HuH-7.5 (cell line): ENCODE data around the gene PCSK6.

Experiments
- DNase-seq: peaks from one replicate; pipeline ENCODE4 v3.0.0; 2011; ENCODE audit warnings: low spot score

PCSK6 gene

DNA sequence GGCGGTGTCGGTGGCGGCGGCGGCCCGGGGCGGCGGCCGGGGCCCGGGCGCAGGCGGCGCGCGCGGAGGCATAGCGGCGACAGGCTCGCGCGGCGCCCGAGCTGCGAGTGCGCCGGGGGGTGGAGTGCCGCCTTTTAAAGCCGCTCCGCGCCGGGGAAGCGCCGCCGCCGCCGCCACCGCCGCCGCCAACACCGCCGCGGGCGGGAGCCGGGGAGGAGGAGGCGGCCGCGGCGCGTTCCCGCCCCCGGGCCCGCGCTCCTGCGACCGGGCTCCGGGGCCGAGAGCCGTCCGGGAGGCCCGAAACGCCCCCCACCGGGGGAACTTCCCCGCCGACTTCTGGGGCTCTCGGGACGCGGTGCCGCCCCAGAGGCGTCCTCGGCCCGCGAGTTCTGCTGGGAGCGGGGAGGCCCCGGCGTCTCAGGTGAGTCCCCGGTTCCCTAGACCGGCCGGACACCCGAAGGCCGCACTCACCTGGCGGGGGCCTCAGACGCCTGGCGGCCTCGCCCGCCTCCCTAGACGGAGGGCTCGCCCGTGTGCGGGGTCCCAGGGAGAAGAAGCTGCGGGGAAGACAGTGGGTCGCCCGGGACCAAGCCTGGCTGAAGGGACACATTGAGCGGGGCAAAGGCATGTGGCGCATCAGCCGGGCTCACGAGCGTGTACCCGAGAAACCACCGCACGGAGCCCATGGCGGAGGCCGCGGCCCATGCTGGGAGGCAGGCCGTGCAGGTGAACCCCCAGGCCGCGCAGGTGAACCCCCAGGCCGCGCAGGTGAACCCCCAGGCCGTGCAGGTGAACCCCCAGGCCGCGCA, at the start of gene PCSK6:
Gene PCSK6 (minus strand): TSS at position 109 of the 809 bp plus-strand sequence. CDS start 37 bp downstream, at position 72.
- DNase-seq = peak; percentile 93

DNA sequence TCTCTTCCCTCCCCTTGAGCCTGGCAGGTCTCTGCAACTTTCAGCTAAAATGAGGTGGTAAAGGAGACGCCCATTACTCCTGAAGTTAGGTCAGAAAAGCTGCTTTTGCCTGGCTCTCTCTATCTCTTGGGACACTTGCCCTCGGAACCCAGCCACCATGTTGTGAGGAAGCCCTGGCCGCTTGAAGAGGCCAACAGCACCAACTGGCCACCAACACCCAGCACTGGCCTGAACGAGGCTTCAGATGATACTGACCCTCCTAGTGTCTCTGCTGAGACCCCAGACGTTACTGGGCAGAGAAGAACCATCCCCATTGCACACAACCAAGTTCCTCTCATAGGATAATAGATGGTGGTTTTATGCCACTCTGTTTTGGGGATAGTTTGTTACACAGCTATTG, 49.5 kb upstream of the PCSK6 start:
- DNase-seq = no peak

GRCh38 chr15:101538177-101538576, 48.7 kb upstream of the PCSK6 start:
- DNase-seq = no peak

- no peak for DNase-seq
These were observed 48.1 kb upstream of the PCSK6 start for GRCh38 chr15:101537483-101538080.

DNA sequence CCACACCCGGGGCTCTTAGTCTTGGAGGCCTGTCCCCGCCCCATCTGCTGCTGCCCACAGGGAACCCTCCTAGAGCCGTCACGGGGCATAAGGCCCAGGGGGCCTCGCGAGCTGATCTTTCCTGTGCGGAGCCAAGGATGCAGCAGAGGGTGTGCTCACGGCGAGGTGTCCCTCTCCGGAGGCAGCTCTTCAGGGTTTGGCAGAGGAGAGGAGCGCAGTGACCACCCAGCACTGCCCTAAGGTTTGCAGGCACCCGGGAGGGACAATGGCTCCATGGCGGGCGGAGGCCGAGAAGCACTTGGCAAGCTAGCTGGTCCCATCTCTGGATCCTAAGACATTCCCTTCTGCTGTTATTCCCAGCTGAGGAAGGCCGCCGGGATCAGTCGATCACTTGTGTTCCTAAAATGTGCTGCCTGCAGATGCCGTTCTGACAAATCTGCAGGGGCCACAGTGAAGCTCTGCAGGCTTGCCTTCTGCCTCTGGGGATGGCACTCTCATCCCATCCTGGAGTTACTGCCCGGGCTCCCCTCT, 47.4 kb upstream of the PCSK6 start:
- DNase-seq = no peak

DNA sequence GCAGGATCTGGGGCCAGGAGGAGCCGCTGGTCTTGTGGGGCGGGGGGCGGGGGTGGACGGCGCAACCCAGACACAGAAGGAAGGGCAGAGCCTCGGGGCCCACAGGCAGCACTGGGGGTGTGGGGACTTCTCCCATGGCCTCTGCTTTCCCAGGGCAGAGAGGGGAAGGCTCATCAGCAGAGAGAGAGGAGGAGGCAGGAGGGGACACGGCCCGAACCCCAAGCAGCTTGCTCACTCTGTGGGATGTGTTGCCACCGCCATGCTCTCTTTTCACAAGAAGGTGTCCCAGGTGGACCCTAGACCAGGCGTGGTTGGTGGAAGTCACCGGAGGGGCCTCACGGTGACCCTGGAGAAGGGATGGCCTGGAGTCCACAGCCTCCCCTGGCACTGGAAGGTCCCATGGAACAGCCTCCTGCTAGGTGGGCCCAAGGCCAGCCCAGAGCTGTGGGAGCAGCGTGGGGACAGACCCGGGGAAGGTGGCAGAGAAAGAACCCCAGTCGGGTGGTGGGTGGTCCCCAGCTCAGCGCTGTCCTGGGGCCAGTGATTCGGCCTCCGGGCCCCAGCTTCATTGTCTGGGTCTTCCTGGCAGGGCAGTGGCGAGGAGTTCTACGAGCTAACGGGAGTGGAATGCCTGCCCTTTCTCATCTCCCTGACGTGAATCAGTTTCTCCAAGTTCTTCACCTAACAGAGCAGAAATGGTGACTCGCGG, 46.8 kb upstream of the PCSK6 start:
- DNase-seq = peak; percentile 6

- peak; percentile 15 for DNase-seq
These were observed 45.8 kb upstream of the PCSK6 start for GRCh38 chr15:101535170-101535902.

DNA sequence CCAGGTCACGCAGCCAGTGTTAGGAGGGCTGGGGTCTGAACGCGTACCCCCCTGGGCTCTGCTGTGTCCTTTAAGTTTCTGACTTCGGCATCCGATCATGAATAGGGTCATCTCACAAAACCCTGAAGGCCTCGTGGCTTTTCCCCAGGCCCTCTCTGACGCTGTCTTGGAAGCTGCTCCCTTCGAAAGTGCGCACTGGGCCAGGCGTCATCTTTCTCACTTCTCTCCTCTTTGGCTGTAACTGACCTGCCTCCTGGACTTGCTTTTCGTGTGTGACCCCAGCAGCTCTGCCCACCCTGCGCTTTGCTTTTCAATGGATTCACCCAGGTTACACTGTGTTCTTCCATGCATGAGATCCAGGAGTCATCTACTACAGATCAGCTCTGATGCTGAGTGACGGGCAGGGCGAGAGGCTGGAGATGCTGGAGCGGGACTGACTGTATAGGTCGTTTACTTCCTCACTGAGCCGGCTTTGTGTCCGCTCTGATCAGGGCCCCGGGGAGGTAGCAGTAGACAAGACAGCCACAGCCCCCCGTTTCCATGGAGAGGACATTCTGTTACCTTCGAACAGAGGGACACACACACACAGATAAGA, 45.0 kb upstream of the PCSK6 start:
- peak; percentile 9 for DNase-seq

GRCh38 chr15:101533371-101534140, 44.0 kb upstream of the PCSK6 start:
- peak; percentile 5 for DNase-seq

- peak; percentile 4 for DNase-seq
These were observed 43.4 kb upstream of the PCSK6 start for GRCh38 chr15:101532865-101533264.

- DNase-seq = peak; percentile 9
These were observed 41.7 kb upstream of the PCSK6 start for GRCh38 chr15:101531170-101531569.

DNA sequence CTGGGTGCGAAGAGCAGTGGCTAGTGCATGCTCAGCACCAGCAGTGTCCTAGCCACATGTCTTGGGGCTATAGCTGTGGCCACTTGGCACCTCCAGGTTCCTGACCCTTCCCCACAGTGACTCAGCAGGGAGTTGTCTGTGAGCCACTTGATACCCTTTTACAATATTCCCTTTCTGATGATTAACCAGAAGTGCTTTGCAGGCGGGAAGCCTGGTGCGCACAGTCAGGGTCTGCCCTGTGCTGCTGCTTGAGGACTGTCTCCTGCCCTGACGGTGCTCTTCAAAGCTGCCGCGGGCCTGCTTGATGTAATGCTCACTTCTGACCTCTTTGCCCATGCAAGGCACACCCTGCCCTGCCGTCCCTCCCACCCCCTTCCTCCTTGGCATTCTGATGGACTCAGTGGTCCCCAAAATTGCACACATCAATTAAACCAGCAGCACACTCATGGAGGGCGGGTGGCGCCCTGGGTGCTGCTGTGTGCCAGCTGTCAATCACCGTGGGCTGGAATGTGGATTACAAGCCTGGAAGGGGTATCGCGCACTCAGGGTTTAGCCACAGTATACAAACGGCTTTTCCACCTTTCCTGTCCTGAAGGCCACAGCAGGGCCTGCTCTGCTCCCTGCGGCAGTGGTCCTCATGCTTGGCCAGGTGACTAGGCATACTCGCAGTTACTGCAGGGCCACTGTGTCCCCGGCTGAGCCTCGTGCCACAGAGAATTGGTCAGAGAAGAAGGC, 40.9 kb upstream of the PCSK6 start:
- DNase-seq = peak; percentile 6

DNA sequence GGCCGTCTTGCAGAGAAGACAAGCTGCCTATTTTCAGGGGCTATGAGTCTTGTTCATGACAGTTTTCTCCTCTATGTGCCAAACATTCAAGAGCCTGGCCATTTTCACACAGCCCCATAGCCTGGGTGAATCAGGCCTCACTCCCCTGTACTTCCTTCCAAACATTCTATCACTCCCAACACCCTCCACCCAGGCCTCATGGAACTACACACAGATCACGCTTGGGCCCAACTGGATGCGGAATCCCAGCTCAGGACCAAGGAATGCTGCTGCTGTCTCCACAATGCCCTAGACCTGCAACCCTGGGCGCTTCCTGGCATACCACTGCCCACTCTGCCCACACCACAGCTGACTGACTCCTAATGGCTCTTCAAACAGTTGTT, 39.4 kb upstream of the PCSK6 start:
- no peak for DNase-seq

- peak; percentile 80 for DNase-seq
These were observed 38.8 kb upstream of the PCSK6 start for GRCh38 chr15:101528108-101528916.

DNA sequence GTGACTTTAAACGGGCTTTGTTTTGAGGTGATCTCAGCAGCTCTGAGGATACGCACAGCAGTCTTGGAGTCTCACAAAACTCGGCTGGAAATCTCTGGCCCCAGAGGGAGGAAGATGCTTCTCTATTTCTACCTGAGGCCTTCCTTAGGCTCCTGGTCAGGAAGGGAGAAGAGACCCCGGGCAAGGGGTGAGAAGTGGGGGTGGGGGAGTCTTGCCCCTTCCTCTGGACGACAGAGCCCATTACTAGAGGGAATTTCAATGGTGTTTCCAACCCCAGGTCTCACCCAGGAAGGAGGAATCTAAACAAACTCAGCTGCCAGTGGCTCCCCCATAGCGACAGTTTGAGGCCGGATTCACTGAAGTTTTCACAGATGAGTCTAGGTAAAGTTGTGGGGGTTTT, 37.4 kb upstream of the PCSK6 start:
- no peak for DNase-seq

DNA sequence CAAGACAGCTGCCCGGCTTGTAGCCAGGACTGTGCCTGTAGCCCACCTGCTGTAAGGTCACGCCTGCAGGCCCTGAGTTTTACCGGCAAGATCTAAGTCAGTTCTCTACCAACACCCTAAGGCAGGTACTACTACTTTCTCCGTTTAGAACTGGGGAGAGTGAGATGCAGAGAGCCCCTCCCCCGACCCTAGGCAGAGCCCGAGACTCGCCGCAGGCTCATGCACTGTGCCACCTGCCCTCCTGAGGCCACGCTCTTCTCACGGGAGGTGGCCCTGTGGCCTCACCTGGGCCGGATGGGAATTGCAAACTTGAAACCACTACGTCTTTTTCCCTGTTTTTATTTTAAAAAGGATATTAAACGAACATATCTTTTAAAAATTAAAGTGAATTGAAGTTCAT, 36.9 kb upstream of the PCSK6 start:
- no peak for DNase-seq

GRCh38 chr15:101526021-101526420, 36.5 kb upstream of the PCSK6 start:
- no peak for DNase-seq

DNA sequence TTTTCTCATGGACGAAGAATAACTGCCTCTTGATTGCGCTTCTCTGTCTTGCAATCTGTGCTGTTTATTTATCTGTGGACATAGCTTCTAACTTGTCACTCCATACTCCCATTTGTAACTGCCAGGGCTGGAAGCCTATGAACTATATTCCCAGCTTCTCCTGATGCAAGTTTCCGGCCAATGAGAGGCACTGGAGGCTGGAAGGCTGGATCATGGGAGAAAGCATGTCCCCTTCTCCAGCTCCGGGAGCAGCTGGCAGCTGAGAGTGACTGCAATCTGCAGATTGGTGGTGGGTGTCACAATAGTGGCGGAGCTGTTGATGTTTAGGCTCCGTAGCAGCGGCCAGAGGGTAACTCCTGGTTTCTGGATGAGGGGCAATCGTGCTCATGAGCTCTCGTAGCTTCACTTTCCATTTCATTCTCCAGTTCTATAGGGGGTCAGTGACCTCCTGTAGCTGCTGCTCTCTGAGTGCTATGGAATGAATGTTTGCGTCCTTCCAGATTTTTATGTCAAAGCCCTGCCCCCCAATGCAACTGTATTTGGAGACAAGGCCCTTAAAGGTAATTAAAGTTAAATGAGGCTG, 35.7 kb upstream of the PCSK6 start:
- DNase-seq = no peak

- no peak for DNase-seq
These were observed 34.0 kb upstream of the PCSK6 start for GRCh38 chr15:101523560-101523940.
